Stomach (tissue), 4 donors: ENCODE results near the gene PAGR1.

Experiments
- EP300 ChIP-seq: sonication (generic); formaldehyde crosslinking; IDR thresholded peaks from one replicate; pipeline ENCODE4 v1.6.1; 2017; ENCODE audit warnings: antibody characterized with exemption
- POLR2AphosphoS5 ChIP-seq, 3 donors: sonication (generic); formaldehyde crosslinking; IDR thresholded peaks; one replicate each; pipeline ENCODE4 v1.6.1; 2016; ENCODE audit warnings: antibody characterized with exemption in 3 of 3
- TF ChIP-seq, protein P1 (sequence below), 7 experiments: fragments of 450-650 bp in 4 of 7; fragments of 200-600 bp in 3 of 7; sonication (generic) in 3 of 7; IDR thresholded peaks; one replicate each; pipeline ENCODE4 v1.5.1; 2016 to 2019; ENCODE audit warnings: antibody characterized with exemption in 7 of 7, control low read depth in 2 of 7, mild to moderate bottlenecking in 1 of 7

DNA sequence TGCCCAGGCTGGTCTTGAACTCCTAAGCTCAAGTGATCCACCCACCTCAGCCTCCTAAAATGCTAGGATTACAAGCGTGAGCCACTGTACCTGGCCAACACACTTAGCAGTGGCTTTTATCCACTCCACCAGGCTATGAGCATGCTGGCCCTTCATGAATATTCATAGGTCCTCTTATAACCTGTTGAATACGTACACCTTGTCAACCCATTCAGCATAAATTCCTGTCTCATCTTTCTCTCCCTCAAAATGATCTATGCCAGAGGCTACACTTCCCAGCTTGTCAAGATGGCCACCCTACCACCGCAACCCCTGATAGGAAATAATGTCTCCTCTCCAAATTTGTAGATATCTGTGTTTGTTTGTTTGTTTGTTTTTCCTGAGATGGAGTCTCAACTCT is 48.9 kb upstream of the PAGR1 start:
- TF ChIP-seq, protein P1, sequence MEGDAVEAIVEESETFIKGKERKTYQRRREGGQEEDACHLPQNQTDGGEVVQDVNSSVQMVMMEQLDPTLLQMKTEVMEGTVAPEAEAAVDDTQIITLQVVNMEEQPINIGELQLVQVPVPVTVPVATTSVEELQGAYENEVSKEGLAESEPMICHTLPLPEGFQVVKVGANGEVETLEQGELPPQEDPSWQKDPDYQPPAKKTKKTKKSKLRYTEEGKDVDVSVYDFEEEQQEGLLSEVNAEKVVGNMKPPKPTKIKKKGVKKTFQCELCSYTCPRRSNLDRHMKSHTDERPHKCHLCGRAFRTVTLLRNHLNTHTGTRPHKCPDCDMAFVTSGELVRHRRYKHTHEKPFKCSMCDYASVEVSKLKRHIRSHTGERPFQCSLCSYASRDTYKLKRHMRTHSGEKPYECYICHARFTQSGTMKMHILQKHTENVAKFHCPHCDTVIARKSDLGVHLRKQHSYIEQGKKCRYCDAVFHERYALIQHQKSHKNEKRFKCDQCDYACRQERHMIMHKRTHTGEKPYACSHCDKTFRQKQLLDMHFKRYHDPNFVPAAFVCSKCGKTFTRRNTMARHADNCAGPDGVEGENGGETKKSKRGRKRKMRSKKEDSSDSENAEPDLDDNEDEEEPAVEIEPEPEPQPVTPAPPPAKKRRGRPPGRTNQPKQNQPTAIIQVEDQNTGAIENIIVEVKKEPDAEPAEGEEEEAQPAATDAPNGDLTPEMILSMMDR (IDR thresholded peaks at IDR 0.05): no peak
- TF ChIP-seq POLR2AphosphoS5 (IDR thresholded peaks at IDR 0.05) (no peak), EP300 (no peak)
